Nephron (organoid): ENCODE data around the gene CFAP43.

Source experiments
- H3K27ac Mint-ChIP-seq, 3 experiments: 2 replicates each; pipeline ENCODE4 v1.8.0; 2020; ENCODE audit warnings: mixed read lengths in 3 of 3, mild to moderate bottlenecking in 2 of 3, moderate library complexity in 1 of 3
- H3K27me3 Mint-ChIP-seq: 2 replicates; pipeline ENCODE4 v1.8.0; 2021; ENCODE audit warnings: low read depth, mild to moderate bottlenecking, moderate library complexity, mixed read lengths
- H3K36me3 Mint-ChIP-seq: 2 replicates; pipeline ENCODE4 v1.8.0; 2020; ENCODE audit warnings: low read depth, mixed read lengths
- H3K4me1 Mint-ChIP-seq: 2 replicates; pipeline ENCODE4 v1.8.0; 2020; ENCODE audit warnings: mixed read lengths
- H3K4me3 Mint-ChIP-seq, 3 experiments: 2 replicates each; pipeline ENCODE4 v1.8.0; 2020; ENCODE audit warnings: mild to moderate bottlenecking in 3 of 3, mixed read lengths in 3 of 3, moderate library complexity in 2 of 3
- H3K9me3 Mint-ChIP-seq: 2 replicates; pipeline ENCODE4 v1.8.0; 2020; ENCODE audit warnings: mixed read lengths
- TF ChIP-seq, protein P1 (sequence below), 3 experiments: fragments of 200-600 bp; sonication (generic); IDR thresholded peaks; one replicate each; pipeline ENCODE4 v1.5.0; 2021; ENCODE audit warnings: antibody characterized with exemption in 3 of 3; ENCODE audit not compliant: unreplicated experiment in 3 of 3

The CFAP43 gene

DNA sequence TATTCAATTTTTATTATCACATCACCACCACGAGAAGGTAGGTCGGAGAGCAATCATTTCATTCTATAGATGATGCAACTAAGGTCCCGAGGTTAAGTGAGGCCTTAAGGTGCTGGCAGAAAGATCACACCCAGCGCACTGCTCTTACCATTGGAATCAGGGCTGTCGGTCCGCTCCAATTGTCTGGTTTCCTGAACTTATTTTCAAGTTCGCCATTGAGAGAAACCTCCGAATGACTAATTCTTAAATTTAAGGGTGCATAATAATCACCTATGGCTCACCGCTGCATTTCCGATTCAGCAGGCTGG lies 36.2 kb upstream of the CFAP43 start:
- Mint-ChIP-seq H3K4me1 (peaks cover 7% of the 10 kb centered on the region), H3K4me3 (peak overlapping the region; percentile 91 to 96 (median 92)), H3K36me3 (peaks cover 25% of the 10 kb centered on the region), H3K27ac (peak overlapping the region; percentile 19 to 98 (median 90)), H3K27me3 (no peaks in the 10 kb centered on the region), H3K9me3 (no peaks in the 10 kb centered on the region)
- TF ChIP-seq, protein P1, sequence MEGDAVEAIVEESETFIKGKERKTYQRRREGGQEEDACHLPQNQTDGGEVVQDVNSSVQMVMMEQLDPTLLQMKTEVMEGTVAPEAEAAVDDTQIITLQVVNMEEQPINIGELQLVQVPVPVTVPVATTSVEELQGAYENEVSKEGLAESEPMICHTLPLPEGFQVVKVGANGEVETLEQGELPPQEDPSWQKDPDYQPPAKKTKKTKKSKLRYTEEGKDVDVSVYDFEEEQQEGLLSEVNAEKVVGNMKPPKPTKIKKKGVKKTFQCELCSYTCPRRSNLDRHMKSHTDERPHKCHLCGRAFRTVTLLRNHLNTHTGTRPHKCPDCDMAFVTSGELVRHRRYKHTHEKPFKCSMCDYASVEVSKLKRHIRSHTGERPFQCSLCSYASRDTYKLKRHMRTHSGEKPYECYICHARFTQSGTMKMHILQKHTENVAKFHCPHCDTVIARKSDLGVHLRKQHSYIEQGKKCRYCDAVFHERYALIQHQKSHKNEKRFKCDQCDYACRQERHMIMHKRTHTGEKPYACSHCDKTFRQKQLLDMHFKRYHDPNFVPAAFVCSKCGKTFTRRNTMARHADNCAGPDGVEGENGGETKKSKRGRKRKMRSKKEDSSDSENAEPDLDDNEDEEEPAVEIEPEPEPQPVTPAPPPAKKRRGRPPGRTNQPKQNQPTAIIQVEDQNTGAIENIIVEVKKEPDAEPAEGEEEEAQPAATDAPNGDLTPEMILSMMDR (IDR thresholded peaks at IDR 0.05; ENCODE audit: unreplicated experiment in 3 of 3), result no peak

GRCh38 chr10:104267721-104268404 lies 35.7 kb upstream of the CFAP43 start:
- Mint-ChIP-seq H3K4me1 (peaks cover 7% of the 10 kb centered on the region), H3K27ac (peak overlapping the region; percentile 19 to 90 (median 40)), H3K27me3 (no peaks in the 10 kb centered on the region), H3K4me3 (peak overlapping the region; percentile 91 to 96 (median 92)), H3K9me3 (no peaks in the 10 kb centered on the region), H3K36me3 (peaks cover 25% of the 10 kb centered on the region)
- TF ChIP-seq, protein P1 (IDR thresholded peaks at IDR 0.05; ENCODE audit: unreplicated experiment in 3 of 3), result no peak

DNA sequence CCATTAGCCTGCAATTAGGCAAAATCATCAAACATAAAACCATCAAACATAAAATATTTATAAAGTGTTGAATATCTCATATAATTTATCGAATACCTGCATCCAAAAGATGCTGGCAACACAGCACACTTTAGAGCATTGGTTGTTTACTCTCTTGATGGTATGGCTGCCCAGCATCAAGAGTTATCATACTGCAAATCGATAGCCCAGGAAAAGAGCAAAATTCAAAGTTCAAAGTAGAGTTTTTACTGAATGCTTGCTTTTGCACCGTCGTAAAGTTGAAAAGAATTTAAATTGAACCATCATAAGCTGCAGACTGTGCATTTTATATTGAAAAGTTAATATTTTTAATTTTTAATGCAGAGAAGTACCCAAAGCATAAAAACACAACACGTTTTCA lies 32.6 kb upstream of the CFAP43 start:
- TF ChIP-seq, protein P1 (IDR thresholded peaks at IDR 0.05; ENCODE audit: unreplicated experiment in 3 of 3), result no peak
- H3K27me3 Mint-ChIP-seq, result no peaks in the 10 kb centered on the region
- no peak overlapping the region for H3K27ac Mint-ChIP-seq
- no peak overlapping the region for H3K4me3 Mint-ChIP-seq
- peaks cover 10% of the 10 kb centered on the region for H3K4me1 Mint-ChIP-seq
- H3K9me3 Mint-ChIP-seq, result no peaks in the 10 kb centered on the region
- H3K36me3 Mint-ChIP-seq, result peaks cover 40% of the 10 kb centered on the region

- peaks cover 48% of the 10 kb centered on the region for H3K36me3 Mint-ChIP-seq
- peaks cover 4% of the 10 kb centered on the region for H3K4me1 Mint-ChIP-seq
- H3K9me3 Mint-ChIP-seq, result no peaks in the 10 kb centered on the region
- TF ChIP-seq, protein P1 (IDR thresholded peaks at IDR 0.05; ENCODE audit: unreplicated experiment in 3 of 3), result no peak
- no peak overlapping the region for H3K4me3 Mint-ChIP-seq
- no peak overlapping the region for H3K27ac Mint-ChIP-seq
- no peaks in the 10 kb centered on the region for H3K27me3 Mint-ChIP-seq
These were observed 29.9 kb upstream of the CFAP43 start for GRCh38 chr10:104262055-104262454.

- H3K9me3 Mint-ChIP-seq, result no peaks in the 10 kb centered on the region
- no peak overlapping the region for H3K27ac Mint-ChIP-seq
- TF ChIP-seq, protein P1 (IDR thresholded peaks at IDR 0.05; ENCODE audit: unreplicated experiment in 3 of 3), result no peak
- H3K4me3 Mint-ChIP-seq, result no peak overlapping the region
- peaks cover 38% of the 10 kb centered on the region for H3K36me3 Mint-ChIP-seq
- H3K4me1 Mint-ChIP-seq, result peaks cover 12% of the 10 kb centered on the region
- H3K27me3 Mint-ChIP-seq, result no peaks in the 10 kb centered on the region
These were observed 28.6 kb upstream of the CFAP43 start for GRCh38 chr10:104260775-104261115.
